ENCODE results near the gene MYO1D. TPM values are rescaled to one million over a fixed set of nuclear protein-coding genes. Genes with fewer than 3 reads are reported as not detected.

Gene MYO1D
- total RNA-seq, 6 donors from 2014 or later = 63.0 to 139 (median 91.9) TPM

- H3K27ac ChIP-seq = no peak overlapping the region
- H3K27me3 ChIP-seq = no peaks in the 10 kb centered on the region
- no peak overlapping the region for H3K4me3 ChIP-seq
- WGBS, 2 donors = 81 to 85% methylated on average over 6 of the region's 6 CpGs
- TF ChIP-seq POLR2AphosphoS5 (IDR thresholded peaks at IDR 0.05) (no peak), POLR2A (IDR thresholded peaks at IDR 0.05) (no peak), EP300 (IDR thresholded peaks at IDR 0.05) (no peak)
- TF ChIP-seq, protein P1, sequence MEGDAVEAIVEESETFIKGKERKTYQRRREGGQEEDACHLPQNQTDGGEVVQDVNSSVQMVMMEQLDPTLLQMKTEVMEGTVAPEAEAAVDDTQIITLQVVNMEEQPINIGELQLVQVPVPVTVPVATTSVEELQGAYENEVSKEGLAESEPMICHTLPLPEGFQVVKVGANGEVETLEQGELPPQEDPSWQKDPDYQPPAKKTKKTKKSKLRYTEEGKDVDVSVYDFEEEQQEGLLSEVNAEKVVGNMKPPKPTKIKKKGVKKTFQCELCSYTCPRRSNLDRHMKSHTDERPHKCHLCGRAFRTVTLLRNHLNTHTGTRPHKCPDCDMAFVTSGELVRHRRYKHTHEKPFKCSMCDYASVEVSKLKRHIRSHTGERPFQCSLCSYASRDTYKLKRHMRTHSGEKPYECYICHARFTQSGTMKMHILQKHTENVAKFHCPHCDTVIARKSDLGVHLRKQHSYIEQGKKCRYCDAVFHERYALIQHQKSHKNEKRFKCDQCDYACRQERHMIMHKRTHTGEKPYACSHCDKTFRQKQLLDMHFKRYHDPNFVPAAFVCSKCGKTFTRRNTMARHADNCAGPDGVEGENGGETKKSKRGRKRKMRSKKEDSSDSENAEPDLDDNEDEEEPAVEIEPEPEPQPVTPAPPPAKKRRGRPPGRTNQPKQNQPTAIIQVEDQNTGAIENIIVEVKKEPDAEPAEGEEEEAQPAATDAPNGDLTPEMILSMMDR (IDR thresholded peaks at IDR 0.05) = no peak
- no peak for DNase-seq
- no peak for ATAC-seq (ENCODE audit: low FRiP score in 2 of 2)
- H3K36me3 ChIP-seq = no peaks in the 10 kb centered on the region
- no peaks in the 10 kb centered on the region for H3K9me3 ChIP-seq
- H3K4me1 ChIP-seq = no peaks in the 10 kb centered on the region
These were observed 313.3 kb downstream of the MYO1D start for GRCh38 chr17:32563583-32563982.

GRCh38 chr17:32558997-32559650 is 317.8 kb downstream of the MYO1D start:
- ATAC-seq (ENCODE audit: low FRiP score in 2 of 2) (no peak), DNase-seq (no peak)
- TF ChIP-seq POLR2A (IDR thresholded peaks at IDR 0.05) (no peak), EP300 (IDR thresholded peaks at IDR 0.05) (no peak), POLR2AphosphoS5 (IDR thresholded peaks at IDR 0.05) (no peak)
- TF ChIP-seq, protein P1 (IDR thresholded peaks at IDR 0.05) = no peak

GRCh38 chr17:32558326-32558955 is 318.5 kb downstream of the MYO1D start:
- no peak for TF ChIP-seq POLR2A (IDR thresholded peaks at IDR 0.05)
- TF ChIP-seq, protein P1 (IDR thresholded peaks at IDR 0.05) = no peak
- no peak for TF ChIP-seq EP300 (IDR thresholded peaks at IDR 0.05)
- TF ChIP-seq POLR2AphosphoS5 (IDR thresholded peaks at IDR 0.05) = no peak
- ATAC-seq (ENCODE audit: low FRiP score in 2 of 2) (no peak), DNase-seq (no peak)
- H3K36me3 ChIP-seq = no peaks in the 10 kb centered on the region
- no peaks in the 10 kb centered on the region for H3K9me3 ChIP-seq
- no peak overlapping the region for H3K4me3 ChIP-seq
- 45 to 56% methylated on average over 6 of the region's 6 CpGs for WGBS, 2 donors
- H3K27me3 ChIP-seq = no peaks in the 10 kb centered on the region
- H3K4me1 ChIP-seq = no peaks in the 10 kb centered on the region
- H3K27ac ChIP-seq = no peak overlapping the region

More at GRCh38 chr17:32558997-32559650, 317.8 kb downstream of the MYO1D start:
- H3K27ac ChIP-seq = no peak overlapping the region
- H3K9me3 ChIP-seq = no peaks in the 10 kb centered on the region
- H3K36me3 ChIP-seq = no peaks in the 10 kb centered on the region
- no peak overlapping the region for H3K4me3 ChIP-seq
- H3K4me1 ChIP-seq = no peaks in the 10 kb centered on the region
- WGBS, 2 donors = 70 to 73% methylated on average over 4 of the region's 4 CpGs
- H3K27me3 ChIP-seq = no peaks in the 10 kb centered on the region

- Histone ChIP-seq H3K36me3 (no peaks in the 10 kb centered on the region), H3K4me3 (no peak overlapping the region), H3K9me3 (no peaks in the 10 kb centered on the region), H3K27me3 (no peaks in the 10 kb centered on the region), H3K27ac (no peak overlapping the region), H3K4me1 (no peaks in the 10 kb centered on the region)
- DNase-seq (no peak), ATAC-seq (ENCODE audit: low FRiP score in 2 of 2) (no peak)
- no peak for TF ChIP-seq EP300 (IDR thresholded peaks at IDR 0.05)
- TF ChIP-seq, protein P1 (IDR thresholded peaks at IDR 0.05) = no peak
- no peak for TF ChIP-seq POLR2AphosphoS5 (IDR thresholded peaks at IDR 0.05)
- TF ChIP-seq POLR2A (IDR thresholded peaks at IDR 0.05) = no peak
- 92 to 96% methylated on average over 12 of the region's 12 CpGs for WGBS, 2 donors
These were observed 321.2 kb downstream of the MYO1D start for GRCh38 chr17:32555611-32556310.
